KOPT-K1 (cell line): ENCODE data around the gene ACP7.
"Not testable (repeated sequence)": the region's sequence is repeated elsewhere in the genome, so short reads cannot be mapped to it uniquely, and the experiment has no call there.

ENCODE experiments used
- H3K27ac ChIP-seq: fragments of 200-600 bp; sonication (generic); 2 replicates; pipeline ENCODE4 v1.5.1; 2016; ENCODE audit warnings: antibody characterized with exemption, mild to moderate bottlenecking, low read depth, low read length; ENCODE audit not compliant: poor library complexity, severe bottlenecking
- H3K36me3 ChIP-seq: fragments of 200-600 bp; sonication (generic); 2 replicates; pipeline ENCODE4 v1.5.1; 2017; ENCODE audit warnings: antibody characterized with exemption, mild to moderate bottlenecking, low read length, moderate library complexity; ENCODE audit not compliant: insufficient read depth
- H3K9me3 ChIP-seq: fragments of 200-600 bp; sonication (generic); 2 replicates; pipeline ENCODE4 v1.5.1; 2017; ENCODE audit warnings: antibody characterized with exemption, low read length, mild to moderate bottlenecking; ENCODE audit not compliant: insufficient read depth, poor library complexity, severe bottlenecking

The ACP7 gene

GRCh38 chr19:39087907-39088686 lies 3.9 kb downstream of the ACP7 start:
- no peaks in the 10 kb centered on the region for H3K36me3 ChIP-seq
- H3K27ac ChIP-seq, result no peak overlapping the region
- H3K9me3 ChIP-seq, result no peaks in the 10 kb centered on the region

GRCh38 chr19:39090016-39090415 lies 5.8 kb downstream of the ACP7 start:
- H3K9me3 ChIP-seq, H3K36me3 ChIP-seq, H3K27ac ChIP-seq: not testable (repeated sequence)

GRCh38 chr19:39090881-39091280 lies 6.7 kb downstream of the ACP7 start:
- Histone ChIP-seq H3K27ac (no peak overlapping the region), H3K9me3 (peaks cover 4% of the 10 kb centered on the region), H3K36me3 (no peaks in the 10 kb centered on the region)

GRCh38 chr19:39095799-39096540 lies 11.8 kb downstream of the ACP7 start:
- H3K9me3 ChIP-seq, H3K36me3 ChIP-seq: not testable (repeated sequence)

GRCh38 chr19:39097299-39097698 lies 13.1 kb downstream of the ACP7 start:
- peaks cover 7% of the 10 kb centered on the region for H3K9me3 ChIP-seq
- no peaks in the 10 kb centered on the region for H3K36me3 ChIP-seq
- no peak overlapping the region for H3K27ac ChIP-seq

More at GRCh38 chr19:39095799-39096540, 11.8 kb downstream of the ACP7 start:
- not testable (repeated sequence) for H3K27ac ChIP-seq

GRCh38 chr19:39097721-39098120 lies 13.6 kb downstream of the ACP7 start:
- Histone ChIP-seq H3K27ac (no peak overlapping the region), H3K9me3 (peaks cover 7% of the 10 kb centered on the region), H3K36me3 (no peaks in the 10 kb centered on the region)

GRCh38 chr19:39098365-39099269 lies 14.4 kb downstream of the ACP7 start:
- no peak overlapping the region for H3K27ac ChIP-seq
- H3K36me3 ChIP-seq, result no peaks in the 10 kb centered on the region
- peaks cover 7% of the 10 kb centered on the region for H3K9me3 ChIP-seq

GRCh38 chr19:39099341-39099740 lies 15.2 kb downstream of the ACP7 start:
- Histone ChIP-seq H3K27ac (no peak overlapping the region), H3K9me3 (peaks cover 7% of the 10 kb centered on the region), H3K36me3 (no peaks in the 10 kb centered on the region)

GRCh38 chr19:39100500-39101166 lies 16.5 kb downstream of the ACP7 start:
- H3K9me3 ChIP-seq, result peaks cover 5% of the 10 kb centered on the region
- H3K27ac ChIP-seq, result no peak overlapping the region
- no peaks in the 10 kb centered on the region for H3K36me3 ChIP-seq

GRCh38 chr19:39103151-39103550 lies 19.0 kb downstream of the ACP7 start:
- Histone ChIP-seq H3K27ac (no peak overlapping the region), H3K9me3 (no peaks in the 10 kb centered on the region), H3K36me3 (no peaks in the 10 kb centered on the region)

- Histone ChIP-seq H3K36me3 (no peaks in the 10 kb centered on the region), H3K27ac (no peak overlapping the region), H3K9me3 (no peaks in the 10 kb centered on the region)
Measured at GRCh38 chr19:39104186-39104596, 20.0 kb downstream of the ACP7 start.

GRCh38 chr19:39106194-39106593 lies 22.0 kb downstream of the ACP7 start:
- no peak overlapping the region for H3K27ac ChIP-seq
- H3K36me3 ChIP-seq, result no peaks in the 10 kb centered on the region
- H3K9me3 ChIP-seq, result no peaks in the 10 kb centered on the region

GRCh38 chr19:39109641-39110040 lies 25.5 kb downstream of the ACP7 start:
- Histone ChIP-seq H3K9me3 (no peaks in the 10 kb centered on the region), H3K27ac (no peak overlapping the region), H3K36me3 (no peaks in the 10 kb centered on the region)

GRCh38 chr19:39110263-39110967 lies 26.2 kb downstream of the ACP7 start:
- no peaks in the 10 kb centered on the region for H3K9me3 ChIP-seq
- H3K27ac ChIP-seq, result no peak overlapping the region
- no peaks in the 10 kb centered on the region for H3K36me3 ChIP-seq
